ENCODE results near the gene PDGFD.

- TF ChIP-seq CTCF (IDR thresholded peaks at IDR 0.05): no peak
- no peak for TF ChIP-seq POLR2A (IDR thresholded peaks at IDR 0.05)
- no peak for TF ChIP-seq POLR2AphosphoS5 (IDR thresholded peaks at IDR 0.05; ENCODE audit: insufficient read depth in 1 of 2, low read depth in 1 of 2)
Measured at GRCh38 chr11:103926990-103927389, 237.0 kb downstream of the PDGFD start.
